H9 (cell line): Measurements from ENCODE around the gene RERE. TPM values are rescaled to one million over a fixed set of nuclear protein-coding genes. Genes with fewer than 3 reads are reported as not detected.

Source experiments
- DNase-seq: peaks from one replicate; pipeline ENCODE4 v3.0.0-alpha.2; 2017
- H2AFZ ChIP-seq: one replicate; pipeline ENCODE4 v1.6.1; 2013; ENCODE audit warnings: mild to moderate bottlenecking, low read length, control low read depth, moderate library complexity
- H2AK5ac ChIP-seq: 2 replicates; pipeline ENCODE4 v1.6.1; 2013; ENCODE audit warnings: low read length, control low read depth, mixed read lengths; ENCODE audit not compliant: insufficient read length
- H2BK120ac ChIP-seq: one replicate; pipeline ENCODE4 v1.6.1; 2013; ENCODE audit warnings: low read depth, mild to moderate bottlenecking, low read length, control low read depth, inconsistent platforms; ENCODE audit not compliant: poor library complexity, severe bottlenecking
- H2BK12ac ChIP-seq: 2 replicates; pipeline ENCODE4 v1.6.1; 2013; ENCODE audit warnings: low read length, control low read depth, mixed read lengths, low read depth; ENCODE audit not compliant: insufficient read length
- H2BK15ac ChIP-seq: 2 replicates; pipeline ENCODE4 v1.6.1; 2013; ENCODE audit warnings: low read depth, low read length, control low read depth
- H2BK20ac ChIP-seq: one replicate; pipeline ENCODE4 v1.6.1; 2013; ENCODE audit warnings: low read depth, mild to moderate bottlenecking, low read length, control low read depth, inconsistent platforms; ENCODE audit not compliant: poor library complexity, severe bottlenecking
- H2BK5ac ChIP-seq: 2 replicates; pipeline ENCODE4 v1.6.1; 2013; ENCODE audit warnings: low read length, control low read depth, mixed read lengths; ENCODE audit not compliant: insufficient read length
- H3K14ac ChIP-seq: 2 replicates; pipeline ENCODE4 v1.6.1; 2013; ENCODE audit warnings: low read length, control low read depth; ENCODE audit not compliant: insufficient read depth
- H3K18ac ChIP-seq: 2 replicates; pipeline ENCODE4 v1.6.1; 2013; ENCODE audit warnings: low read depth, mild to moderate bottlenecking, mixed read lengths, low read length, control low read depth; ENCODE audit not compliant: insufficient read length
- H3K23ac ChIP-seq: 2 replicates; pipeline ENCODE4 v1.6.1; 2013; ENCODE audit warnings: low read length, control low read depth, mixed read lengths, low read depth; ENCODE audit not compliant: insufficient read length
- H3K23me2 ChIP-seq: 2 replicates; pipeline ENCODE4 v1.6.1; 2013; ENCODE audit warnings: low read depth, mild to moderate bottlenecking, mixed read lengths, low read length, control low read depth; ENCODE audit not compliant: insufficient read length, poor library complexity, severe bottlenecking
- H3K27ac ChIP-seq: 2 replicates; pipeline ENCODE4 v1.5.1; 2013; ENCODE audit warnings: low read length, control low read depth, mixed read lengths, low read depth; ENCODE audit not compliant: insufficient read length
- H3K27me3 ChIP-seq: 2 replicates; pipeline ENCODE4 v1.6.1; 2013; ENCODE audit warnings: low read length, control low read depth, inconsistent platforms; ENCODE audit not compliant: insufficient read depth
- H3K4ac ChIP-seq: 2 replicates; pipeline ENCODE4 v1.6.1; 2013; ENCODE audit warnings: low read depth, mild to moderate bottlenecking, control low read depth, inconsistent platforms, low read length, moderate library complexity
- H3K4me1 ChIP-seq: 2 replicates; pipeline ENCODE4 v1.6.1; 2013; ENCODE audit warnings: low read length, control low read depth, inconsistent platforms; ENCODE audit not compliant: insufficient read depth
- H3K4me2 ChIP-seq: 2 replicates; pipeline ENCODE4 v1.6.1; 2013; ENCODE audit warnings: low read length, control low read depth, mixed read lengths; ENCODE audit not compliant: insufficient read length, insufficient read depth
- H3K56ac ChIP-seq: 2 replicates; pipeline ENCODE4 v1.6.1; 2013; ENCODE audit warnings: low read depth, mild to moderate bottlenecking, mixed read lengths, low read length, control low read depth; ENCODE audit not compliant: insufficient read length
- H3K79me1 ChIP-seq: 2 replicates; pipeline ENCODE4 v1.6.1; 2013; ENCODE audit warnings: low read depth, mild to moderate bottlenecking, moderate library complexity, low read length, control low read depth, inconsistent platforms; ENCODE audit not compliant: insufficient read depth, poor library complexity, severe bottlenecking
- H3K79me2 ChIP-seq: 2 replicates; pipeline ENCODE4 v1.6.1; 2013; ENCODE audit warnings: low read length, control low read depth, inconsistent platforms; ENCODE audit not compliant: insufficient read depth
- H3K9ac ChIP-seq: 2 replicates; pipeline ENCODE4 v1.6.1; 2013; ENCODE audit warnings: low read length, control low read depth, mixed read lengths; ENCODE audit not compliant: insufficient read length; ENCODE audit errors: extremely low read depth
- H3K9me3 ChIP-seq: one replicate; pipeline ENCODE4 v1.6.1; 2013; ENCODE audit warnings: low read depth, low read length, inconsistent platforms; ENCODE audit not compliant: control insufficient read depth
- H3T11ph ChIP-seq: one replicate; pipeline ENCODE4 v1.6.1; 2013; ENCODE audit warnings: mild to moderate bottlenecking, low read length, control low read depth, inconsistent platforms
- H4K20me1 ChIP-seq: one replicate; pipeline ENCODE4 v1.6.1; 2013; ENCODE audit not compliant: control insufficient read depth, insufficient read length, insufficient read depth
- H4K5ac ChIP-seq: 2 replicates; pipeline ENCODE4 v1.6.1; 2013; ENCODE audit warnings: low read depth, mild to moderate bottlenecking, mixed read lengths, low read length, control low read depth; ENCODE audit not compliant: insufficient read length
- H4K8ac ChIP-seq: replicated peaks from 2 replicates; pipeline ENCODE4 v1.6.1; 2013; ENCODE audit warnings: low read length, control low read depth, mixed read lengths, low read depth; ENCODE audit not compliant: insufficient read length
- H4K91ac ChIP-seq: 2 replicates; pipeline ENCODE4 v1.6.1; 2013; ENCODE audit warnings: low read depth, mild to moderate bottlenecking, moderate library complexity, mixed read lengths, low read length, control low read depth; ENCODE audit not compliant: insufficient read length
- H3K27ac Mint-ChIP-seq, 3 experiments: 2 replicates in 2 of 3; 3 replicates in 1 of 3; pipeline ENCODE4 v1.8.0; 2020 to 2021; ENCODE audit warnings: mixed read lengths in 3 of 3, mild to moderate bottlenecking in 1 of 3, moderate library complexity in 1 of 3
- H3K27me3 Mint-ChIP-seq: 2 replicates; pipeline ENCODE4 v1.8.0; 2021; ENCODE audit warnings: low read depth, mild to moderate bottlenecking, moderate library complexity, mixed read lengths
- H3K36me3 Mint-ChIP-seq, 3 experiments: 2 replicates in 2 of 3; 3 replicates in 1 of 3; pipeline ENCODE4 v1.8.0; 2020 to 2021; ENCODE audit warnings: low read depth in 3 of 3, mixed read lengths in 3 of 3; ENCODE audit not compliant: insufficient read depth in 1 of 3
- H3K4me1 Mint-ChIP-seq, 2 experiments: 2 replicates each; pipeline ENCODE4 v1.8.0; 2020; ENCODE audit warnings: mixed read lengths in 2 of 2
- H3K4me3 Mint-ChIP-seq, 2 experiments: 2 replicates in 1 of 2; 3 replicates in 1 of 2; pipeline ENCODE4 v1.8.0; 2020 to 2021; ENCODE audit warnings: mild to moderate bottlenecking in 2 of 2, mixed read lengths in 2 of 2, moderate library complexity in 1 of 2
- H3K9me3 Mint-ChIP-seq, 2 experiments: 2 replicates in 1 of 2; 3 replicates in 1 of 2; pipeline ENCODE4 v1.8.0; 2020; ENCODE audit warnings: mild to moderate bottlenecking in 2 of 2, mixed read lengths in 2 of 2, moderate library complexity in 1 of 2
- WGBS: extraction: QIAGEN DNeasy Blood & Tissue Kit; methylation state at CpG from one replicate; pipeline ENCODE4 v1.1.7; 2013; ENCODE audit warnings: missing lambda C conversion rate, low lambda C conversion rate, mixed read lengths; ENCODE audit not compliant: insufficient read length; ENCODE audit errors: extremely low coverage; 5-methylcytosine and 5-hydroxymethylcytosine counted together
- total RNA-seq: library from RNA; stranded (reverse); gene quantifications from 2 replicates; pipeline ENCODE4 v1.2.1, GENCODE V29; 2021
- TF ChIP-seq, protein P1 (sequence below): fragments of 200-600 bp; sonication (generic); conservative IDR thresholded peaks from 3 replicates; pipeline ENCODE4 v1.8.0; 2021; ENCODE audit warnings: antibody characterized with exemption, mild to moderate bottlenecking

The RERE gene
- total RNA-seq, 1 experiment from 2014 or later, result 103 TPM

DNA sequence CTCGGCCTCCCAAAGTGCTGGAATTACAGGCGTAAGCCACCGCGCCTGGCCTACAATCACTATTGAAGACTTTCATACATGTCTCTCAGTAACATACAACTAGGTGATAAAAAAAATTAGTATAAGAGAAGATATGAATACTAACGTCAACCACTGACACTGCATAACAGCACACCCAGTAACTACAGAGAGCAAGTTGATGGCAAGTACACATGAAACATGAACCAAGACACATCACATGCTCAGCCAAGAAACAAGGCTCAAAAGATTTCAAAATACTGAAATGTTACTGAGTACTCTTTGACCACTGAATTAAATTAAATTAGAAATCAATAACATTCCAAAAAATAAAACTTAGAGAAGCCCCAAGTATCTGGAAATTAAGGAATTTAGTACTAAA, 331.4 kb downstream of the RERE start:
- H2BK12ac ChIP-seq, result no peak overlapping the region
- H3K27ac ChIP-seq, result no peak overlapping the region
- H3K23ac ChIP-seq, result no peak overlapping the region
- no peak overlapping the region for H3K14ac ChIP-seq
- no peak overlapping the region for H3K56ac ChIP-seq
- H4K91ac ChIP-seq, result no peak overlapping the region
- H3T11ph ChIP-seq, result no peak overlapping the region
- H2BK5ac ChIP-seq, result no peak overlapping the region
- no CpG with 5 or more reads among the region's 5 CpGs for WGBS
- H2BK20ac ChIP-seq, result no peak overlapping the region
- no peaks in the 10 kb centered on the region for H3K23me2 ChIP-seq
- H3K9ac ChIP-seq, result no peak overlapping the region
- H4K20me1 ChIP-seq, result no peaks in the 10 kb centered on the region
- H4K5ac ChIP-seq, result no peak overlapping the region
- no peak overlapping the region for H2AFZ ChIP-seq
- H3K18ac ChIP-seq, result no peak overlapping the region
- Mint-ChIP-seq H3K4me3 (no peak overlapping the region), H3K27ac (no peak overlapping the region), H3K4me1 (peaks cover 16 to 21% of the 10 kb centered on the region in 2 experiments), H3K27me3 (no peaks in the 10 kb centered on the region), H3K36me3 (peaks cover 6 to 21% (median 12%) of the 10 kb centered on the region in 3 experiments; a peak in 5 of 7 replicates), H3K9me3 (no peaks in the 10 kb centered on the region)
- TF ChIP-seq, protein P1, sequence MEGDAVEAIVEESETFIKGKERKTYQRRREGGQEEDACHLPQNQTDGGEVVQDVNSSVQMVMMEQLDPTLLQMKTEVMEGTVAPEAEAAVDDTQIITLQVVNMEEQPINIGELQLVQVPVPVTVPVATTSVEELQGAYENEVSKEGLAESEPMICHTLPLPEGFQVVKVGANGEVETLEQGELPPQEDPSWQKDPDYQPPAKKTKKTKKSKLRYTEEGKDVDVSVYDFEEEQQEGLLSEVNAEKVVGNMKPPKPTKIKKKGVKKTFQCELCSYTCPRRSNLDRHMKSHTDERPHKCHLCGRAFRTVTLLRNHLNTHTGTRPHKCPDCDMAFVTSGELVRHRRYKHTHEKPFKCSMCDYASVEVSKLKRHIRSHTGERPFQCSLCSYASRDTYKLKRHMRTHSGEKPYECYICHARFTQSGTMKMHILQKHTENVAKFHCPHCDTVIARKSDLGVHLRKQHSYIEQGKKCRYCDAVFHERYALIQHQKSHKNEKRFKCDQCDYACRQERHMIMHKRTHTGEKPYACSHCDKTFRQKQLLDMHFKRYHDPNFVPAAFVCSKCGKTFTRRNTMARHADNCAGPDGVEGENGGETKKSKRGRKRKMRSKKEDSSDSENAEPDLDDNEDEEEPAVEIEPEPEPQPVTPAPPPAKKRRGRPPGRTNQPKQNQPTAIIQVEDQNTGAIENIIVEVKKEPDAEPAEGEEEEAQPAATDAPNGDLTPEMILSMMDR, result no peak
- no peaks in the 10 kb centered on the region for H3K79me1 ChIP-seq
- no peak overlapping the region for H3K4me2 ChIP-seq
- H2AK5ac ChIP-seq, result no peak overlapping the region
- no peaks in the 10 kb centered on the region for H3K27me3 ChIP-seq
- no peak overlapping the region for H3K4ac ChIP-seq
- no peaks in the 10 kb centered on the region for H3K9me3 ChIP-seq
- H2BK120ac ChIP-seq, result no peak overlapping the region
- H4K8ac ChIP-seq, result no peak overlapping the region
- H3K4me1 ChIP-seq, result no peaks in the 10 kb centered on the region
- DNase-seq, result no peak
- H2BK15ac ChIP-seq, result no peak overlapping the region
- no peaks in the 10 kb centered on the region for H3K79me2 ChIP-seq
